OCI-LY3 (cell line): Measurements from ENCODE around the gene CDH23.

Source experiments
- H2AFZ ChIP-seq: fragments of 200-600, 300-600 bp; shearing (Covaris generic); 2 replicates; pipeline ENCODE4 v1.6.0; 2014; ENCODE audit warnings: antibody characterized with exemption, low read depth, low read length
- H3K27ac ChIP-seq: fragments of 200-600, 300-600 bp; sonication (generic); 2 replicates; pipeline ENCODE4 v1.5.1; 2014; ENCODE audit warnings: mild to moderate bottlenecking, low read length, moderate library complexity, mixed read lengths
- H3K27me3 ChIP-seq: fragments of 200-600, 300-600 bp; sonication (generic); 2 replicates; pipeline ENCODE4 v1.6.1; 2014; ENCODE audit warnings: low read depth, low read length, mixed read lengths
- H3K36me3 ChIP-seq: fragments of 200-600, 300-600 bp; sonication (generic); replicated peaks from 2 replicates; pipeline ENCODE3; 2014; ENCODE audit warnings: low read depth, low read length, mixed read lengths
- H3K4me1 ChIP-seq: fragments of 300-600, 200-600 bp; sonication (generic); 2 replicates; pipeline ENCODE4 v1.6.1; 2014; ENCODE audit warnings: low read length, mixed read lengths
- H3K4me2 ChIP-seq: fragments of 200-600, 300-600 bp; sonication (generic); 2 replicates; pipeline ENCODE4 v1.6.1; 2014; ENCODE audit warnings: low read length, mixed read lengths
- H3K4me3 ChIP-seq: fragments of 300-600, 200-600 bp; sonication (generic); 2 replicates; pipeline ENCODE4 v1.5.1; 2014; ENCODE audit warnings: antibody characterized with exemption, mild to moderate bottlenecking, low read length, moderate library complexity
- H3K79me2 ChIP-seq: fragments of 300-600, 200-600 bp; shearing (Covaris generic); 2 replicates; pipeline ENCODE4 v1.6.1; 2014; ENCODE audit warnings: mild to moderate bottlenecking, low read length, mixed read lengths
- H3K9ac ChIP-seq: fragments of 300-600, 200-600 bp; shearing (Covaris generic); 2 replicates; pipeline ENCODE4 v1.6.0; 2014; ENCODE audit warnings: mild to moderate bottlenecking, low read length, moderate library complexity
- H3K9me3 ChIP-seq: fragments of 200-600, 300-600 bp; shearing (Covaris generic); 2 replicates; pipeline ENCODE4 v1.6.1; 2014; ENCODE audit warnings: low read length, mixed read lengths; ENCODE audit not compliant: insufficient read depth
- H4K20me1 ChIP-seq: fragments of 200-600, 300-600 bp; sonication (generic); 2 replicates; pipeline ENCODE4 v1.6.1; 2016; ENCODE audit warnings: low read length, mixed read lengths; ENCODE audit not compliant: insufficient read depth
- EZH2phosphoT487 ChIP-seq: fragments of 200-600 bp; shearing (Covaris generic); IDR thresholded peaks from 2 replicates; pipeline ENCODE4 v1.6.1; 2018; ENCODE audit warnings: antibody characterized with exemption, mixed run types, low read depth
- TF ChIP-seq, protein P1 (sequence below): fragments of 200-600, 300-600 bp; sonication (generic); IDR thresholded peaks from 2 replicates; pipeline ENCODE4 v1.5.1; 2014; ENCODE audit warnings: antibody characterized with exemption, low read length, low read depth

The CDH23 gene

DNA sequence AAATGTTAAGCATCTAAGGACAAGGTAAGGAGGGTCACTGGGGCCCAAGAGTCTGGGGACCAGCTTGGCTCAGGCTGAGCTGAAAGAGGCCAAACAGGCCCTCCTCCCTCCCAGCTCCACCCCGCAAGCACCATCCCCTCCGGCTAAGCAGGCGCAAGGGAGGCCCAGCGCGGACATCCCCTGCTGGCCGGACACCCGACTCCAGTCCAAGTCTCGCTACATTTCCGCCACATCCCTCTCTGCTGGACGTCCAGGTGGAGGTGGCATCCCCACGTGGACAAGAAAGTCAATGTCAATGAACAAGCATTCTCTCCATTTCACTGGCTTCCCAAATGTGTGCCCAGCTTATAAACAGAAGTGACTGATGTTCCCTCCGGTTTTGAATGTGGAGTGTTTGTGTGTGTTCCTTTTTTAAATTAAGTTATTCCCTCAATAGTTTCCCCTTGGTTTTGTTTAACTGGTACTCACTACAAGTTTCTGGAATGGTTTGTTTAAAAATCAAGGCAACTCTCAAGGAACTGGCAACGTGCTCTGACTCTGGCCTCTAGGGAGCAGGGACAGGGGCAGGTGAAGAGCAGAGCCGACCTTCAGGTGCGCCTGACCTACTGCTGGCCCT is 418.9 kb downstream of the CDH23 start:
- H3K4me2 ChIP-seq = no peak overlapping the region
- TF ChIP-seq, protein P1, sequence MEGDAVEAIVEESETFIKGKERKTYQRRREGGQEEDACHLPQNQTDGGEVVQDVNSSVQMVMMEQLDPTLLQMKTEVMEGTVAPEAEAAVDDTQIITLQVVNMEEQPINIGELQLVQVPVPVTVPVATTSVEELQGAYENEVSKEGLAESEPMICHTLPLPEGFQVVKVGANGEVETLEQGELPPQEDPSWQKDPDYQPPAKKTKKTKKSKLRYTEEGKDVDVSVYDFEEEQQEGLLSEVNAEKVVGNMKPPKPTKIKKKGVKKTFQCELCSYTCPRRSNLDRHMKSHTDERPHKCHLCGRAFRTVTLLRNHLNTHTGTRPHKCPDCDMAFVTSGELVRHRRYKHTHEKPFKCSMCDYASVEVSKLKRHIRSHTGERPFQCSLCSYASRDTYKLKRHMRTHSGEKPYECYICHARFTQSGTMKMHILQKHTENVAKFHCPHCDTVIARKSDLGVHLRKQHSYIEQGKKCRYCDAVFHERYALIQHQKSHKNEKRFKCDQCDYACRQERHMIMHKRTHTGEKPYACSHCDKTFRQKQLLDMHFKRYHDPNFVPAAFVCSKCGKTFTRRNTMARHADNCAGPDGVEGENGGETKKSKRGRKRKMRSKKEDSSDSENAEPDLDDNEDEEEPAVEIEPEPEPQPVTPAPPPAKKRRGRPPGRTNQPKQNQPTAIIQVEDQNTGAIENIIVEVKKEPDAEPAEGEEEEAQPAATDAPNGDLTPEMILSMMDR = no peak
- TF ChIP-seq EZH2phosphoT487 = no peak
- no peaks in the 10 kb centered on the region for H3K27me3 ChIP-seq
- no peak overlapping the region for H2AFZ ChIP-seq
- H3K4me3 ChIP-seq = no peak overlapping the region
- H3K27ac ChIP-seq = no peak overlapping the region
- H3K9ac ChIP-seq = no peak overlapping the region
- no peaks in the 10 kb centered on the region for H3K9me3 ChIP-seq
- H4K20me1 ChIP-seq = no peaks in the 10 kb centered on the region
- H3K79me2 ChIP-seq = no peaks in the 10 kb centered on the region
- peaks cover 8% of the 10 kb centered on the region for H3K36me3 ChIP-seq
- no peaks in the 10 kb centered on the region; the same call in 1 of the 2 replicates for H3K4me1 ChIP-seq

DNA sequence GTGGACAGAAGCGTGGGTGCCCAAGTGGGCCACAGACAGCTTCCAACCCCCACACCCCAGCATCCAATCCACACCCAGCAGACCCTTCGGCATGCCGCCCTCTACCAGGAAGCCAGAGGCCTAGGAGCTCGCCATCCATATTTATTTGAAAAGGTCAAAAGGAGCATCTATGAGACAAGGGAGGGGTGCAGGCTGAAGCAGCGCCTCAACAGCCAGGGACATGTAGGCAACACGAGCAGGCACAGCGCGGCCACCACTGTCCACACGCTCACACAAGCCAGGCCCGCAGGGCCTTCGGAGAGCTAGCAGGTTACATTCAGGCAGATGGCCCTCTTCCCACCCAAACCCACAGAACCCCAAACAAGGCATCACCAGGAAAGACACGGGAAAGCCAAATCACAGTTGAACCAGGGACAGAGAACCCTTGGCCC is 419.7 kb downstream of the CDH23 start:
- no peak overlapping the region for H2AFZ ChIP-seq
- peaks cover 12% of the 10 kb centered on the region for H3K36me3 ChIP-seq
- no peak overlapping the region for H3K4me2 ChIP-seq
- TF ChIP-seq, protein P1 = no peak
- no peak for TF ChIP-seq EZH2phosphoT487
- H4K20me1 ChIP-seq = no peaks in the 10 kb centered on the region
- no peaks in the 10 kb centered on the region for H3K79me2 ChIP-seq
- no peak overlapping the region for H3K4me3 ChIP-seq
- H3K27me3 ChIP-seq = no peaks in the 10 kb centered on the region
- no peaks in the 10 kb centered on the region for H3K9me3 ChIP-seq
- no peak overlapping the region for H3K9ac ChIP-seq
- no peak overlapping the region for H3K27ac ChIP-seq
- no peaks in the 10 kb centered on the region; the same call in 1 of the 2 replicates for H3K4me1 ChIP-seq

DNA sequence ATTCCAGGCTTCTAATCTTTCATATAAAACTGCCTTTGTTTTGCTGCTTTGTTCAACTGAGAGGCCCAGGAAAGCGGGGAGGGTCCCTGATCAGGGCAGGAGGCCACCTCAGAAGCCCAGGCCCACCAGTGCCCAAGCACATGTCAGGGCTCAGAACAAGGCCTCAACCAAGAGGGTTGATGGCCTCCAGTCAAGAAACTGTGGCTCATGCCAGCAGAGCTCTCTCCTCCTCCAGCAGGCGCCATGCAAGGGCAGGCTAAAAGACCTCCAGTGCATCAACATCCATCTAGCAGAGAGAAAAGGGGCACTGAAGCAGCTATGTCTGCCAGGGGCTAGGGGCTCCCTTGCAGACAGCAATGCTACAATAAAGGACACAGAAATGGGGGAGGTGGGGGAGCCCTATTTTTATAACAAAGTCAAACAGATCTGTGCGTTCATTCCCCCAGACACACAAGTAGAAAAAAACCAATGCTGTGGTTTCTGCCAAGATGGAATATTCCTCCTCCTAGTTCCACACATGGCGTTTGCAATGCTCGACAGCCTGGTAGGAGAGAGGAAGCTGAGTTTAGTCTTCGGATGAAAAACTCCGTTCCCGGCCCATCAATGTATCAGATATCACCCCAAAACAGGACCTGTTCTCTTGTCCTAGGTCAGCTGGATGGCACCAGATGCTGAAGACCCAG is 420.4 kb downstream of the CDH23 start:
- H3K4me1 ChIP-seq = no peaks in the 10 kb centered on the region; the same call in 1 of the 2 replicates
- no peak overlapping the region for H3K4me2 ChIP-seq
- no peaks in the 10 kb centered on the region for H3K27me3 ChIP-seq
- H2AFZ ChIP-seq = no peak overlapping the region
- no peak for TF ChIP-seq EZH2phosphoT487
- TF ChIP-seq, protein P1 = no peak
- H4K20me1 ChIP-seq = no peaks in the 10 kb centered on the region
- H3K4me3 ChIP-seq = no peak overlapping the region
- no peaks in the 10 kb centered on the region for H3K9me3 ChIP-seq
- H3K9ac ChIP-seq = no peak overlapping the region
- H3K79me2 ChIP-seq = no peaks in the 10 kb centered on the region
- peaks cover 12% of the 10 kb centered on the region for H3K36me3 ChIP-seq
- no peak overlapping the region for H3K27ac ChIP-seq

DNA sequence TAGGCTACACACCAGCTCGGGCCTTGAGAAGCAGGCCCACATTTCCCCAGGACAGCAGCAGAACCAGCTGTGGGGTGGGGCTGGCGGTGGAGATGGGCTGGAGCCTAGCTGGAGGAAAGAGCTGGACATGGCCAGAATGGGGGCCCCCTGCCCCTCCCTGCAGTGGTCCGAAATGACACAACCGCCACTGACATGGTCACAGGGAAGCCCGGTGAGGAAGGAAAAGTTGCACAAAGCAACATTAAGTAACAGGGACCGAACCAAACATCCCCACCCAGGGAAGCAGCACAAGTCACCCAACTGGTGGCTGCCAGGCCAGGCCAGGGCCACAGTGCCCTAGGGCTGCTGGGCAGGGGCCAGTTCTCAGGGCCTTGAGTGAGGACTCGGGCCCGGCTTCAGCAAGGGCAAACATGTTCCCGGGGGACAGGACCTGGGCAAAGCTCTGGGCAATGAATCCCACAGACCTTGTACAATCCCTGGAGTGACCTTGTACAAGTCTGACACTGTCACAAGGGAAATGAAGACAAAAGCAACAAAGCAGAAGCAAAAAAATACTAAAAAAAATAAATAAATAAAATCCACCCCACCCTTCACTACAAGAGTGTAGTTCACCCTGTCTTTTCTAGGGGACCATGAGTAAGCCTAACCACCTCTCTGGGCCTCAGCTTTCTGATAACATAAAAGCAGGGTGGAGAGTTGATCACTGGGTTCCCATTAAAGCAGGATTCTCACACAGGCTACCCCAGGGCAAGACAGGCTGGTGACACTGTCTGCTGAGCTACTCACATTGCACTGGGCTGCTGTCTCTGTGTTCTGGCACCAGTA is 421.3 kb downstream of the CDH23 start:
- peaks cover 12% of the 10 kb centered on the region for H3K36me3 ChIP-seq
- H3K9me3 ChIP-seq = no peaks in the 10 kb centered on the region
- H3K9ac ChIP-seq = no peak overlapping the region
- H2AFZ ChIP-seq = no peak overlapping the region
- no peak overlapping the region for H3K4me2 ChIP-seq
- H3K4me1 ChIP-seq = no peaks in the 10 kb centered on the region
- TF ChIP-seq, protein P1 = no peak
- TF ChIP-seq EZH2phosphoT487 = no peak
- no peaks in the 10 kb centered on the region for H3K79me2 ChIP-seq
- H3K27me3 ChIP-seq = no peaks in the 10 kb centered on the region
- H3K27ac ChIP-seq = no peak overlapping the region
- H3K4me3 ChIP-seq = no peak overlapping the region
- H4K20me1 ChIP-seq = no peaks in the 10 kb centered on the region
